Measurements from ENCODE around the gene FRS2.
"Not testable (repeated sequence)": the region's sequence is repeated elsewhere in the genome, so short reads cannot be mapped to it uniquely, and the experiment has no call there.

The FRS2 gene, protein sequence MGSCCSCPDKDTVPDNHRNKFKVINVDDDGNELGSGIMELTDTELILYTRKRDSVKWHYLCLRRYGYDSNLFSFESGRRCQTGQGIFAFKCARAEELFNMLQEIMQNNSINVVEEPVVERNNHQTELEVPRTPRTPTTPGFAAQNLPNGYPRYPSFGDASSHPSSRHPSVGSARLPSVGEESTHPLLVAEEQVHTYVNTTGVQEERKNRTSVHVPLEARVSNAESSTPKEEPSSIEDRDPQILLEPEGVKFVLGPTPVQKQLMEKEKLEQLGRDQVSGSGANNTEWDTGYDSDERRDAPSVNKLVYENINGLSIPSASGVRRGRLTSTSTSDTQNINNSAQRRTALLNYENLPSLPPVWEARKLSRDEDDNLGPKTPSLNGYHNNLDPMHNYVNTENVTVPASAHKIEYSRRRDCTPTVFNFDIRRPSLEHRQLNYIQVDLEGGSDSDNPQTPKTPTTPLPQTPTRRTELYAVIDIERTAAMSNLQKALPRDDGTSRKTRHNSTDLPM

GRCh38 chr12:69470189-69471075, at the start of gene FRS2:
FRS2 (plus strand) TSS chr12:69470388; CDS start chr12:69569031, 98,643 bp downstream.
- peak; percentile 94 for DNase-seq (ENCODE audit: low read depth)

- DNase-seq (ENCODE audit: low read depth): no peak
These were observed 48.6 kb upstream of the FRS2 start for GRCh38 chr12:69421548-69421947.

DNA sequence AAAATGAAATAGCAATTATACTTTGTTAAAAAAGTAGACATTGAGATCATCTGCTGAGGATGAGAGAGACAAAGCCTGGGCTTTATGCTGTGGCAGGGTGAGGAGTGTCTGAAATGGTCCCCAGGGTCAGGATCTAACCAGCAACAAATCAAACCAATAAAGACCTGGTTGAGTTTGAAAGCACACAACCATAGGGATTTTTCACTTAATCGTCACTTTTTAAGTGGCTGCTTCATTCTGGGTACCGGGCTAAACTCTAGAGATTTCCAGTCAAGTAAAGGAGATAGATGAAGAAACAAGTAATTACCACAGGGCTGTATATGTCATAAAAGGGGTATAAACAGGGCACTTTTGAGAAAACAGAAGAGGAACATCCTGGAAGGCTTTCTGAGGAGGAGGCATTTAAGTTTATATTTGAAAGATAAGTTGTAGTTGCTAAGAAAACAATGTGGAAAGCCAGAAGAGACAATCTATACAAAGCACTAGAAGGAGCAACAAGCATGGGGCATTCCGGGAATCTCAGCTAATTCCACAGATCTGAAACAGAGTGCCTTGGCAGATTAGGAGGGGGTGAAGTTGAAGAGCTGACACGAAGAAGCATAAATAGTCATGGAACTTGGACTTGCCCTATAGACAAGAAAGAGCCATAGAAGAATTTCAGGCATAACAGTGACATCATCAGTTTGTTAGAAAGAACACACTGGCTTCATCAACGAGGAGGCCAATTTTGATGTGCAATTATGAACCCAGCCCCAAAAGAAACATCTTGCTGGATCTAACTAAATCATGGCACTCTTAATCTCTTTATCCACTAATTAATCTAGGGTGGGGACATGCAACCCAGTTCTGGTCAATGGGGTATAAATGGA, 46.9 kb upstream of the FRS2 start:
- no peak for DNase-seq (ENCODE audit: low read depth)

DNA sequence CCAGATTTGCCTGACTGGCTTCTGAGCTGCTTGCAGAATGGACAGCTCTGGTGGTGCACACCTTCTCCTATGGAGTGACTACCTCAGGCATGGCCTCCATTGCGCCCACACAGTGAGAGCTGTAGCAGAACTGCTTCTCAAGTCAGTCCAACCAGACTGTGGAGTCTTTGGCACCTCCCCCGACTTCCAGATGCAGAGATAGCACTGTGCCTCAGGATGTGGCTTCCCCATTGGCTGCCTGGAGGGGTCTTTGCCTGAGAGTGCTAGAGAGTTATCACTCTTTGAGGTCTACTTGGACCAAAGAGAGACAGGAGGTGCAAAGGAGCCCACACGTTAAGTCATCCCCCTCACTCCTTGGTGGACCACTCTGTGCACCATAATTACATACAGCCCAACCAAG, 44.8 kb upstream of the FRS2 start:
- DNase-seq (ENCODE audit: low read depth): no peak

DNA sequence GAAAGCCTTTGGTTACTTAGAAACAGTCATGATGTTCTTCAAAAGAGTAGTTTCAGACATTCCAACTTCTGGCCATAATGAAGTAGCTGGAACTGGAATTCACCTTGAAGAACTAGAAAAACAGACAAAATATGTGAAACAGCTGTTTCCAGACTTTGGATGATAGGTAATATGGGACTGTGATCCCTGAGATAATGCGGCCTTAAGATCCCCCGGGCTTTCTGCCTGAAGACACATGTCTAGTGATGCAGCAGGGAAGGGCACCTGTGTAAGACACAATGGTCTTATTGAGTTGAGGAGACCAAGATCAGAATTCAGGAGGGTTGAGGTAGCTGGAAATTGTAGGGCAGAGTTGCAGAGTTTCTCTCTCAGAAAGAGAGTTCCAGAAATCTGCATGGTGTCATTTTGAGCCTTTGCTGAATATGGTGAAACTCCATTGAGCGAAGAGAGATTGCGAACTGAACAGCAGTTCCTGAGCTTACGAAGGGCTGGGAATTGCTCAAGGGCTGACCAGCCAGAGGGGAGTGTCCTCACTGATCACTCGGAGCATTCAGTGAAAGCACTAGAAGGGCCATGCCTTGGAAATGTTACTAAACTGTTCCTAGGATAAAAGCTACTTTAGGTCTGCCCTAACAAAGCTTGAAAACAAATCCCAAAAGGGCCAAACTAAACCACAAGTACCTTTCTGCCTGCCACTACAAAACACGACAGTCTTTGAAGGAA, 41.7 kb upstream of the FRS2 start:
- DNase-seq (ENCODE audit: low read depth): no peak

GRCh38 chr12:69430942-69431590, 39.1 kb upstream of the FRS2 start:
- no peak for DNase-seq (ENCODE audit: low read depth)

DNA sequence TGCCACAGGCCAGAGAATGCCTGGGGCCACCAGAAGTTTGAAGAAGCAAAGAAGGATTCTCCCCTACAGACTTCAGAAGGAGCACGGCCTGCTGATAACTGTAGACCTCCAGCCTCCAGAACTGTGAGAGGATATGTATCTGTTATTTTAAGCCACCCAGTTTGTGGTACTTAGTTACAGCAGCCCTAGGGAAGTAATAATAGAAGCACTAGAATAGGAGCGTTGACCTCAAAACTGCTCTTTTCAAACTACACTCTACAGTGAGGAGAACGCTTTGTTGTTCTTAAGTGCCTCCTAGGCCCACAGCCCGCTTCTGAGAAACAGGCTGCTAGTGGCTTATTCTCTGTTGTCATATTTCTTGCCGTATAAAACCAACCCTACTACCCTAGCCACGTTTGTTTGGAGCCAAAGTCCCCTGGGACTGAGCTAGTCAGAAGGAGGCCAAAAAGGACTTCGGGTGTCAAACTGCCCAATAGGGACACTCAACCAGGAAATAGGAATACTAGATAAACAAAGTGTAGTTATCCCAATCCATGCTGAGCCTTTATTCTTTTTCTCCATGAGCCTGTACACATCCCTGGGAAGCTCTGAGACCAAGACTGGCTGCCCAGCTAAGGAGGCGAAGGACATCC, 38.5 kb upstream of the FRS2 start:
- no peak for DNase-seq (ENCODE audit: low read depth)

DNA sequence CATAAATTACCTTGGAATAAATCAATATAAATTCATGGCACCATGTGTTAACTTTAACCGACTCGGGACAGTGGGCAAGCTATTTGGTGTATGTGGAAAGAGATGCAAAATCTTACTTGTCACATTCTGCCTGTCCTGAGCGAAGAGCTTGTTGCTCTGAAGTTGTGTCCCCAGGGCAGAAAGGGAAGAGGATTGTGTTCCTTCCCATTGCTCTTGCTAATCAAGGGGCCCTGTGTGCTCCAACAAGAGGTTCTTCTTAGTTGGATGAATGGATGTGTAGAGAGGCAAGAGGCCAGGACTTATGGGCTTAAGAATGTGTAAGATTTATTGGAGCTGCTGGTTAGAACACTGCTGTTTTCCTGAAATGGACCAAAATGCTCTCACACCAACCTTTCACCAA, 36.5 kb upstream of the FRS2 start:
- no peak for DNase-seq (ENCODE audit: low read depth)

DNA sequence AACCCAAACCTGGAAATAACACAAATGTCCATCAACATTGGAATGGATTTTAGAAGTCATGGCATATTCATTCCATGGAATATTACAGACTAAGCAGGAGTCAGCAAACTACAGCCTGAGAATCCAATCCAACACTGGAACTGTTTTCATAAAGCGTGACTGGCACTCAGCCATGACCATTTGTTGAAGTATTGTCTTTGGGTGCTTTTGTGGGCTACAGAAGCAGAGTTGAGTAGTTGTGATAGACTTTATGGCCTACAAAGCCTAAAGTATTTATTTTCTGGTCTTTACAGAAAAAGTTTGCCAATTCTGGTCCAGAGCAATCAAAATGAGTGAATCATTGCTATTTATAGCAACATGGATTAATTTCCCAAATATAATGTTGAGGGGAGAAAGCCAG, 34.5 kb upstream of the FRS2 start:
- DNase-seq (ENCODE audit: low read depth): no peak

- DNase-seq (ENCODE audit: low read depth): no peak
These were observed 33.1 kb upstream of the FRS2 start for GRCh38 chr12:69437073-69437472.

GRCh38 chr12:69438539-69438938, 31.6 kb upstream of the FRS2 start:
- DNase-seq (ENCODE audit: low read depth): no peak

- DNase-seq (ENCODE audit: low read depth): no peak
These were observed 30.2 kb upstream of the FRS2 start for GRCh38 chr12:69440016-69440415.

GRCh38 chr12:69440886-69441285, 29.3 kb upstream of the FRS2 start:
- DNase-seq (ENCODE audit: low read depth): no peak

DNA sequence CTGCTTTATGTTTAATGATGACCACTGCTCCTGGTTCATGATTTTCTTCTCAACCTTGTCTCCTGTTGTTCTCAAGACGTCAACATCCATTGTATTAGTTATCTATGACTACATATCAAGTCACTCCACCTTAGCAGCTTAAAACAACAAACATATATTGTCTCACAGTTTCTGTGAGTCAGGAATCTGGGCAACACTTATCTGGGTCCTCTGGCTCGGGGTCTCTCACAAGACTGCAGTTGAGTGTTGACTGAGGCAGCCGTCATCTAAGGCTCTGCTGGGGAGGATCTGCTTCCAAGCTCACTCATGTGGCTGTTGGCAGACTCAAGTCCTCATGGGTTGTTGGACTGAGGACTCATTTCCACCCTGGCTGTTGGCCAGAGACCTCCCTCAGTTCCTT, 27.3 kb upstream of the FRS2 start:
- peak; percentile 72 for DNase-seq (ENCODE audit: low read depth)

DNA sequence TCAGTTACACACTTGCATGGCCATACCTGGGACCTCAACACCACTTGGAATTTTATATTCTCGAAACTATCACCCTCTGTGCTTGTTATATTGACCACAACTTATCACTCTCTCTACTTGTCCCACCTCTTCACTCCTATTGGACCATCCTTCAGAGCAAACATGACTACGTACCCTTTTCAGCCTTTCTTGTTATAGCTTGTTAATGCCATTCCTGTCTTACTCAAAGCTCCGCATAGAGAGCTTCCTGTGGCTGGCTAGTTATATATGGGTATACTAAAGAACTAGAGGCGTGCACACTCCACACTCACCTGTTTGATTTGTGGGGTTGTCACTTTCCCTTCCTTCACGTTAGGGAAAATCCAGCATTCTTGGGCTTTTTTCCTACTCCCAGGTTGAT, 26.3 kb upstream of the FRS2 start:
- DNase-seq (ENCODE audit: low read depth): no peak

DNA sequence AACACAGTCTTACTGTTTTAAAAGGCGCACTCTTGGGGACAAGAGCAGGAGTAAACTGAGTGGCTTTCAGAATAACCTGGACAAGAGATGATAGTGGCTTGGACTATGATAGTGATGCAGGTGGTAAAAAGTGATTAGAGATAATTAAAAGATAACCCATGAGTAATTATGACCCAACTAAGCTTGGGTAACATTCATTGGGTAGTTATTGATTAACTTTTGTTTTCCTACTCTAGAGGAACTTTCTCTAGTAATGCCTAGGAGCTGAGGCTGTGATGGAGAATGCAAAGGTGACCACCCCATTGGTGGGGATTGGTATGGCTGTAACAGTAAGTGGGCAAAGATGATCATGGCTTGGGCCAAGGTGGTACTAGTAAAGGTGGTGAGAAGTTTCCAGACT, 22.3 kb upstream of the FRS2 start:
- no peak for DNase-seq (ENCODE audit: low read depth)

GRCh38 chr12:69452598-69453132, 17.5 kb upstream of the FRS2 start:
- not testable (repeated sequence) for DNase-seq (ENCODE audit: low read depth)

- DNase-seq (ENCODE audit: low read depth): no peak
These were observed 13.9 kb upstream of the FRS2 start for GRCh38 chr12:69456239-69456638.

- DNase-seq (ENCODE audit: low read depth): no peak
These were observed 12.8 kb upstream of the FRS2 start for GRCh38 chr12:69457433-69457832.

GRCh38 chr12:69459477-69459876, 10.7 kb upstream of the FRS2 start:
- no peak for DNase-seq (ENCODE audit: low read depth)

Measured in ELR (cell line).